ENCODE results near the gene RNU6-1.

- no peak for TF ChIP-seq CTCF (conservative IDR thresholded peaks at IDR 0.05; ENCODE audit: low read length)
- TF ChIP-seq EZH2phosphoT487 (IDR thresholded peaks at IDR 0.05; ENCODE audit: borderline replicate concordance, low read depth, low read length): no peak
Measured at GRCh38 chr15:67826717-67827561, 12.9 kb downstream of the RNU6-1 start.
